Panc1 (cell line): ENCODE data around the gene TXLNA. TPM values are rescaled to one million over a fixed set of nuclear protein-coding genes. Genes with fewer than 3 reads are reported as not detected.

Experiments
- ATAC-seq: fragments of 200-7000 bp; cut with Tn5 transposase; 2 replicates; pipeline ENCODE4 v1.9.1; 2020; ENCODE audit warnings: mild to moderate bottlenecking, moderate library complexity
- BruUV-seq: library from RNA; stranded (reverse); fragments of 400-500 nt; replicated peaks from 2 replicates; lab custom pipeline; 2021; lab: Mats Ljungman, UMichigan
- CTCF ChIA-PET: fragments of 300-600 bp; sonication (Branson Sonifier 250); formaldehyde crosslinking; loops from one replicate; lab custom pipeline; 2022; ENCODE audit warnings: antibody characterized with exemption; lab: Charles Lee
- POLR2A ChIA-PET: fragments of 300-600 bp; sonication (Branson Sonifier 250); formaldehyde crosslinking; loops from one replicate; lab custom pipeline; 2022; ENCODE audit warnings: antibody characterized with exemption; lab: Charles Lee
- DNase-seq: peaks from one replicate; pipeline ENCODE4 v3.0.0-alpha.2; 2010; ENCODE audit warnings: low read depth, low spot score
- H3K27ac ChIP-seq: 2 replicates; pipeline ENCODE4 v1.5.1; 2011; ENCODE audit warnings: mild to moderate bottlenecking, low read length, inconsistent platforms
- H3K27me3 ChIP-seq: fragments of 200-500 bp; sonication (Bioruptor generic); 2 replicates; pipeline ENCODE4 v1.6.0; 2014; ENCODE audit warnings: low read length, inconsistent platforms; ENCODE audit not compliant: control insufficient read depth, insufficient read depth
- H3K36me3 ChIP-seq: fragments of 200-500 bp; sonication (Bioruptor generic); 2 replicates; pipeline ENCODE4 v1.5.1; 2014; ENCODE audit warnings: inconsistent platforms, mild to moderate bottlenecking, low read length, moderate library complexity; ENCODE audit not compliant: control insufficient read depth, insufficient read depth
- H3K4me1 ChIP-seq: 2 replicates; pipeline ENCODE4 v1.5.1; 2011; ENCODE audit warnings: inconsistent platforms, mild to moderate bottlenecking, low read length, moderate library complexity; ENCODE audit not compliant: control insufficient read depth, insufficient read depth
- H3K4me3 ChIP-seq, 2 experiments: 2 replicates each; pipeline ENCODE4 v1.5.1; 2011 to 2012; ENCODE audit warnings: low read depth in 2 of 2, low read length in 2 of 2, mild to moderate bottlenecking in 2 of 2, inconsistent platforms in 1 of 2, moderate library complexity in 1 of 2
- H3K9me3 ChIP-seq: fragments of 200-500 bp; sonication (Bioruptor generic); 2 replicates; pipeline ENCODE4 v1.5.1; 2014; ENCODE audit warnings: low read depth, mild to moderate bottlenecking, inconsistent platforms, low read length, moderate library complexity; ENCODE audit not compliant: control insufficient read depth, insufficient read depth
- POLR2AphosphoS5 ChIP-seq: IDR thresholded peaks from 2 replicates; pipeline ENCODE4 v1.6.1; 2012; ENCODE audit warnings: mild to moderate bottlenecking, low read depth, low read length, moderate library complexity
- SIN3A ChIP-seq: IDR thresholded peaks from 2 replicates; pipeline ENCODE4 v1.6.1; 2012; ENCODE audit warnings: low read depth, mild to moderate bottlenecking, low read length, moderate library complexity, borderline replicate concordance; ENCODE audit not compliant: insufficient read depth
- TCF7L2 ChIP-seq: IDR thresholded peaks from 2 replicates; pipeline ENCODE4 v1.6.1; 2011; ENCODE audit warnings: mild to moderate bottlenecking, low read depth, low read length, inconsistent platforms
- in situ Hi-C: cut with HindIII; loops from 2 replicates; pipeline ENCODE4 v1.10.0; 2016; ENCODE audit warnings: low sequenced_read_pairs, low pct_unique_long_range_greater_than_20kb
- intact Hi-C: fragments of 100-400 bp; cut with micrococcal nuclease; formaldehyde crosslinking; loops from one replicate; pipeline ENCODE4 v1.10.0; 2022; ENCODE audit not compliant: unreplicated experiment
- total RNA-seq: library from RNA; stranded (reverse); gene quantifications from one replicate; pipeline ENCODE4 v1.2.1, GENCODE V29; 2021; ENCODE audit not compliant: unreplicated experiment
- TF ChIP-seq, protein P1 (sequence below), 2 experiments: IDR thresholded peaks; 2 replicates each; pipeline ENCODE4 v1.6.1; 2011 to 2012; ENCODE audit warnings: low read depth in 2 of 2, control low read depth in 1 of 2, low read length in 1 of 2, mild to moderate bottlenecking in 1 of 2, moderate library complexity in 1 of 2; ENCODE audit not compliant: insufficient read depth in 1 of 2
- TF ChIP-seq, protein P2 (sequence below): fragments of 450-650 bp; IDR thresholded peaks from 2 replicates; pipeline ENCODE4 v1.5.1; 2017; ENCODE audit warnings: mild to moderate bottlenecking

The TXLNA gene
- total RNA-seq, 1 experiment from 2014 or later = 115 TPM

DNA sequence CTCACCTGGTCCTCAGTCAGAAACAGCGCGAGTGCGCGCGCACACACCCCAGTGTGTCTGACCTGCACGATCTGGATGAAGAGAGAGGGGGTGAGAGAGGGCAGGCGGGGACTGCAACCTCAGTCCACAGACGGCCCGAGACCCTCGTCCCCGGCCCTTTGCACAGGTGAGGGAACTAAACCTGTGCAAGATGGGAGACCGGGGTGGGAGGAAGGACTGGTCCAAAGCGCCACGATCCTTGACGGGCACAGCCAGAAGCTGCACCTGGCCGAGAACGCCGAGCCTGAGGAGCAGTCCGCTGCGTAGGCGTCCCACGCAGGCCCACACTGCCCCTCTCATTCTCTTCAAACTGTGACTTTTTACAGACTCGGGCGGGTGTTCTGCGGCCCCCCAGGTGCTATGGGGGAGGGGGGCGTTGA, 25.5 kb downstream of the TXLNA start:
- no TSS peak for BruUV-seq
- Histone ChIP-seq H3K27ac (peak overlapping the region; percentile 77), H3K9me3 (no peaks in the 10 kb centered on the region), H3K36me3 (no peaks in the 10 kb centered on the region), H3K27me3 (no peaks in the 10 kb centered on the region), H3K4me3 (peak overlapping the region; percentile 63 to 90), H3K4me1 (peaks cover 28% of the 10 kb centered on the region)
- DNase-seq (no peak), ATAC-seq (peak; percentile 32)
- no peak for TF ChIP-seq SIN3A
- no peak for TF ChIP-seq TCF7L2
- intact Hi-C loops = no loop called here
- ChIA-PET CTCF (interaction anchor here (0.6 kb wide), 1 partner anchor 54 kb away, joined by 3 read pairs; no protein-coding TSS in a partner anchor), POLR2A (no interaction called here)
- in situ Hi-C loops = no loop called here

DNA sequence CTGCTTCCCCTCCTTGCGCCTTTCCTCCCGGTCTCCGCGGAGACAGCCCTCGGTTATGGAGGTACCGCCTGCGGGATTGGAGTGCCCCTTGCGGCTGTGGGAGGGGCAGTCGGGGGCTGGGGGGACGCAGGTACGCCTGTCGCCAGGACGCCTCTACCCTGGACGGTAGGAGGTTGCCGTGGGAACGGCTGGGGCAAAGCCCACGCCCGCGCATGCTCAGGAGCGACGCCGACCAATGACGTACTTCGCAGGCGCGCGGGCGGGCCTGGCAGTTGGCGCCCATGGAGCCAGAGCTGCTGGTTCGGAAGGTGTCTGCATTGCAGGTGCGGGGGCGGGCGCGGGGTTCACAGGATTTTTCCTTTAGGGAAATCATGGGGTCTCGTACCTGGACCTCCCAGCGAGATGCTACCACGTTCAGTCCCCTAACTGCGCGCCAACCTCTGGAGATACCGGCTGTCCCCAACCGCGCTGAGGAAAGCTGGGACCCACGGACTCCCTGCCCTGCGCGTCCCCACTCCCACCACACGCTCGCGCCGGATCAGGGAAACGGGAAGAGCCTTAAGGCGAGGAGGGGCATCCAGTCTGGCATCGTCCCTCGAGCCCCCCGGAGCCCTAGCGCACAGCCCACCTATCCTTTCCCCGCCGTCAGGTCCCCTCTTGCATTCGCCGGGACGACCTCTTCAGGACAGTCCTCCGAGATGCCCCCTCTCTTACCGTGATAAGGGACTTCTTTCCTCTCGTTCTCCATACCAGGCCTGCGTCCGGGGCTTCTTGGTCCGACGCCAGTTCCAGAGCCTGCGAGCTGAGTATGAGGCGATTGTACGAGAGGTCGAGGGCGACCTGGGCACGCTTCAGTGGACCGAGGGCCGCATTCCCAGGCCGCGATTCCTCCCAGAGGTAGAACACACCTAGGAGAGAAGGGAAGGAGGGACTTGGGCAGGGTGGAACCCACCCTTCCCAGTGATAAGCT, 26.2 kb downstream of the TXLNA start, which contains the start of gene IQCC:
Gene IQCC, plus strand, starts transcription at position 271 of the 970 bp plus-strand sequence. Its CDS starts 11 bp downstream, at position 282.
- Histone ChIP-seq H3K36me3 (no peaks in the 10 kb centered on the region), H3K4me1 (peaks cover 24% of the 10 kb centered on the region), H3K4me3 (peak within 1 kb of the TSS; percentile 63 to 90), H3K27ac (peak within 1 kb of the TSS; percentile 77), H3K9me3 (no peaks in the 10 kb centered on the region), H3K27me3 (no peaks in the 10 kb centered on the region)
- in situ Hi-C loops = no loop called here
- ChIA-PET POLR2A (interaction anchor here (0.6 kb wide), 1 partner anchor 100 kb away, joined by 8 read pairs; no protein-coding TSS in a partner anchor), CTCF (interaction anchor here (0.6 to 1.5 kb wide), 2 partner anchors 10 to 53 kb away, joined by 3 to 5 read pairs; no protein-coding TSS in a partner anchor)
- DNase-seq (no peak), ATAC-seq (peak; percentile 88)
- TF ChIP-seq, protein P1, sequence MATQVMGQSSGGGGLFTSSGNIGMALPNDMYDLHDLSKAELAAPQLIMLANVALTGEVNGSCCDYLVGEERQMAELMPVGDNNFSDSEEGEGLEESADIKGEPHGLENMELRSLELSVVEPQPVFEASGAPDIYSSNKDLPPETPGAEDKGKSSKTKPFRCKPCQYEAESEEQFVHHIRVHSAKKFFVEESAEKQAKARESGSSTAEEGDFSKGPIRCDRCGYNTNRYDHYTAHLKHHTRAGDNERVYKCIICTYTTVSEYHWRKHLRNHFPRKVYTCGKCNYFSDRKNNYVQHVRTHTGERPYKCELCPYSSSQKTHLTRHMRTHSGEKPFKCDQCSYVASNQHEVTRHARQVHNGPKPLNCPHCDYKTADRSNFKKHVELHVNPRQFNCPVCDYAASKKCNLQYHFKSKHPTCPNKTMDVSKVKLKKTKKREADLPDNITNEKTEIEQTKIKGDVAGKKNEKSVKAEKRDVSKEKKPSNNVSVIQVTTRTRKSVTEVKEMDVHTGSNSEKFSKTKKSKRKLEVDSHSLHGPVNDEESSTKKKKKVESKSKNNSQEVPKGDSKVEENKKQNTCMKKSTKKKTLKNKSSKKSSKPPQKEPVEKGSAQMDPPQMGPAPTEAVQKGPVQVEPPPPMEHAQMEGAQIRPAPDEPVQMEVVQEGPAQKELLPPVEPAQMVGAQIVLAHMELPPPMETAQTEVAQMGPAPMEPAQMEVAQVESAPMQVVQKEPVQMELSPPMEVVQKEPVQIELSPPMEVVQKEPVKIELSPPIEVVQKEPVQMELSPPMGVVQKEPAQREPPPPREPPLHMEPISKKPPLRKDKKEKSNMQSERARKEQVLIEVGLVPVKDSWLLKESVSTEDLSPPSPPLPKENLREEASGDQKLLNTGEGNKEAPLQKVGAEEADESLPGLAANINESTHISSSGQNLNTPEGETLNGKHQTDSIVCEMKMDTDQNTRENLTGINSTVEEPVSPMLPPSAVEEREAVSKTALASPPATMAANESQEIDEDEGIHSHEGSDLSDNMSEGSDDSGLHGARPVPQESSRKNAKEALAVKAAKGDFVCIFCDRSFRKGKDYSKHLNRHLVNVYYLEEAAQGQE (IDR thresholded peaks at IDR 0.05; ENCODE audit: insufficient read depth in 1 of 2, low read depth in 2 of 2, low read length in 1 of 2) = no peak
- TF ChIP-seq POLR2AphosphoS5 = peak; percentile 90
- peak; percentile 87; the same call in 1 of the 2 replicates for TF ChIP-seq SIN3A
- TSS peak; percentile 93 for BruUV-seq
- intact Hi-C loops = no loop called here

DNA sequence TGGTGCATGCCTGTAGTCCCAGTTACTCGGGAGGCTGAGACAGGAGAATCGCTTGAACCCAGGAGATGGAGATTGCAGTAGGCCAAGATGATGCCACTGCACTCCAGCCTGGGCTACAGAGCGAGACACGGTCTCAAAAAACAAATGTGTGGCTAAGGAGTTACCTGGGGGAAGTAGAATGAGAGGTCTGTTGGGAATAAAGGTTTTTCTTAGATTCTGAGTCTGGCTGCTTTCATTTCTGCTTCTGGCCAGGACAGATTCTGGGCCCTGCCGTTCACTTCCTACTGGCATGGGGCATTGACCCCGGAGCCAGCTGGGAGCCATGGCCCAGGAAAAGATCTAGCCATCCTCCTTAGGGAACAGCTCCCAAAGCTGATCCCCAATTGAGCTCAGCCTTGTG, 29.0 kb downstream of the TXLNA start:
- in situ Hi-C loops (no loop called here), intact Hi-C loops (no loop called here)
- ChIA-PET POLR2A (no interaction called here), CTCF (no interaction called here)
- TF ChIP-seq, protein P1 (IDR thresholded peaks at IDR 0.05; ENCODE audit: insufficient read depth in 1 of 2, low read depth in 2 of 2, low read length in 1 of 2) = no peak
- TF ChIP-seq TCF7L2 (no peak), POLR2AphosphoS5 (no peak), SIN3A (no peak)
- TF ChIP-seq, protein P2, sequence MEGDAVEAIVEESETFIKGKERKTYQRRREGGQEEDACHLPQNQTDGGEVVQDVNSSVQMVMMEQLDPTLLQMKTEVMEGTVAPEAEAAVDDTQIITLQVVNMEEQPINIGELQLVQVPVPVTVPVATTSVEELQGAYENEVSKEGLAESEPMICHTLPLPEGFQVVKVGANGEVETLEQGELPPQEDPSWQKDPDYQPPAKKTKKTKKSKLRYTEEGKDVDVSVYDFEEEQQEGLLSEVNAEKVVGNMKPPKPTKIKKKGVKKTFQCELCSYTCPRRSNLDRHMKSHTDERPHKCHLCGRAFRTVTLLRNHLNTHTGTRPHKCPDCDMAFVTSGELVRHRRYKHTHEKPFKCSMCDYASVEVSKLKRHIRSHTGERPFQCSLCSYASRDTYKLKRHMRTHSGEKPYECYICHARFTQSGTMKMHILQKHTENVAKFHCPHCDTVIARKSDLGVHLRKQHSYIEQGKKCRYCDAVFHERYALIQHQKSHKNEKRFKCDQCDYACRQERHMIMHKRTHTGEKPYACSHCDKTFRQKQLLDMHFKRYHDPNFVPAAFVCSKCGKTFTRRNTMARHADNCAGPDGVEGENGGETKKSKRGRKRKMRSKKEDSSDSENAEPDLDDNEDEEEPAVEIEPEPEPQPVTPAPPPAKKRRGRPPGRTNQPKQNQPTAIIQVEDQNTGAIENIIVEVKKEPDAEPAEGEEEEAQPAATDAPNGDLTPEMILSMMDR = no peak
- Histone ChIP-seq H3K36me3 (no peaks in the 10 kb centered on the region), H3K27ac (no peak overlapping the region), H3K27me3 (no peaks in the 10 kb centered on the region), H3K4me1 (peaks cover 12% of the 10 kb centered on the region), H3K9me3 (no peaks in the 10 kb centered on the region), H3K4me3 (no peak overlapping the region)
- ATAC-seq (no peak), DNase-seq (no peak)
- BruUV-seq = no TSS peak
